Breast epithelium (tissue), 3 donors: ENCODE data around the gene CCDC92B.

Experiments
- CTCF ChIP-seq, 3 donors: fragments of 450-650 bp; IDR thresholded peaks; one replicate each; pipeline ENCODE4 v1.5.1; 2016 to 2017; ENCODE audit warnings: antibody characterized with exemption in 3 of 3, mild to moderate bottlenecking in 3 of 3, moderate library complexity in 3 of 3
- POLR2A ChIP-seq: fragments of 450-650 bp; IDR thresholded peaks from one replicate; pipeline ENCODE4 v1.6.1; 2016; ENCODE audit warnings: antibody characterized with exemption, mild to moderate bottlenecking, moderate library complexity

- no peak for TF ChIP-seq POLR2A
- TF ChIP-seq CTCF (IDR thresholded peaks at IDR 0.05), result no peak
These were observed 64.9 kb downstream of the CCDC92B start for GRCh38 chr17:2684549-2684948.
